ENCODE measurements around the gene AGBL5.

Gene AGBL5

GRCh38 chr2:27025281-27025800 is 26.1 kb upstream of the AGBL5 start:
- no peak for DNase-seq

GRCh38 chr2:27025861-27026851 is 25.3 kb upstream of the AGBL5 start:
- no peak for DNase-seq

- no peak for DNase-seq
These were observed 24.2 kb upstream of the AGBL5 start for GRCh38 chr2:27027211-27027651.

GRCh38 chr2:27029051-27029450 is 22.4 kb upstream of the AGBL5 start:
- DNase-seq = no peak

- peak; percentile 86 for DNase-seq
These were observed 18.8 kb upstream of the AGBL5 start, which contains the start of gene TMEM214 for GRCh38 chr2:27032495-27033252. Gene TMEM214 (plus strand): TSS chr2:27032965. CDS start chr2:27033016, 51 bp downstream.

GRCh38 chr2:27033253-27033852 is 18.1 kb upstream of the AGBL5 start:
- no peak for DNase-seq

- no peak for DNase-seq
These were observed 13.5 kb upstream of the AGBL5 start for GRCh38 chr2:27038012-27038411.

GRCh38 chr2:27038631-27039339 is 12.7 kb upstream of the AGBL5 start:
- no peak for DNase-seq

GRCh38 chr2:27039426-27039825 is 12.0 kb upstream of the AGBL5 start:
- no peak for DNase-seq

GRCh38 chr2:27039871-27040270 is 11.6 kb upstream of the AGBL5 start:
- no peak for DNase-seq

- no peak for DNase-seq
These were observed 11.2 kb upstream of the AGBL5 start for GRCh38 chr2:27040282-27040681.

- no peak for DNase-seq
These were observed 9.7 kb upstream of the AGBL5 start for GRCh38 chr2:27041752-27042151.

- no peak for DNase-seq
These were observed 9.3 kb upstream of the AGBL5 start for GRCh38 chr2:27042159-27042661.

- DNase-seq = no peak
These were observed 8.4 kb upstream of the AGBL5 start for GRCh38 chr2:27042985-27043634.

GRCh38 chr2:27049422-27050280 is 1.8 kb upstream of the AGBL5 start:
- DNase-seq = peak; percentile 65

- DNase-seq = peak; percentile 89
These were observed 1.0 kb upstream of the AGBL5 start for GRCh38 chr2:27050281-27050995.

GRCh38 chr2:27051902-27052645 is 606 bp downstream of the AGBL5 start:
- no peak for DNase-seq

GRCh38 chr2:27053321-27053720 is 1.9 kb downstream of the AGBL5 start:
- no peak for DNase-seq

GRCh38 chr2:27053776-27054175 is 2.3 kb downstream of the AGBL5 start:
- no peak for DNase-seq
